ENCODE data around the gene NOS3.

NOS3 gene

DNA sequence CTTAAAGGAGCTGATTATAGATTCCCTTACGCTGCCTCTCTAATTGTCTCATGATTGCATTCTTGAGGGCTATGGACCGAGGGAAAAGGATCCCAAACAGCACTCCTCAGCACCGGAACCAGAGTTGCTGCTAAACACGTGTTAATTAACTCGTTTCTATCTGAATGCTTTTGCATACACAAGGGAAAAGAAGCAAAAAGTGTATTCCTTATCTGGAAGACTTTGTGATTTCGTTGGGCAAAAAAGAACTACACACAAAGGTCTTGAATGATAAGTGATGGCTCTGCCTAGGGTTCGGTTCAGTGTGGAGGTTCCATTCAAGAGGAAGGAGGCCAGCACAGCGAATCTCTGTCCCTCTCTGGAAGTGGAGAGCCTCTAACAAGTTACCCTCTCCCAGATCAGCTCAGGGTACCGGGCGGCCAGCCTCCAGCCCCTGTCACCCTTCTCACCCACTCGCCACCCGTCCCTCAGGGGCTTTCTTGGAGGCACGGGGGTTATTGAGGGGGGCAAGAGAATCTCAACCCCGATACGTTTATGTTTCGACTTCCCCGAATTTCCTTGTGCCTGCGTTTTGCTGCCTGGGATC is 68.1 kb downstream of the NOS3 start:
- no peak for DNase-seq (ENCODE audit: low spot score)

DNA sequence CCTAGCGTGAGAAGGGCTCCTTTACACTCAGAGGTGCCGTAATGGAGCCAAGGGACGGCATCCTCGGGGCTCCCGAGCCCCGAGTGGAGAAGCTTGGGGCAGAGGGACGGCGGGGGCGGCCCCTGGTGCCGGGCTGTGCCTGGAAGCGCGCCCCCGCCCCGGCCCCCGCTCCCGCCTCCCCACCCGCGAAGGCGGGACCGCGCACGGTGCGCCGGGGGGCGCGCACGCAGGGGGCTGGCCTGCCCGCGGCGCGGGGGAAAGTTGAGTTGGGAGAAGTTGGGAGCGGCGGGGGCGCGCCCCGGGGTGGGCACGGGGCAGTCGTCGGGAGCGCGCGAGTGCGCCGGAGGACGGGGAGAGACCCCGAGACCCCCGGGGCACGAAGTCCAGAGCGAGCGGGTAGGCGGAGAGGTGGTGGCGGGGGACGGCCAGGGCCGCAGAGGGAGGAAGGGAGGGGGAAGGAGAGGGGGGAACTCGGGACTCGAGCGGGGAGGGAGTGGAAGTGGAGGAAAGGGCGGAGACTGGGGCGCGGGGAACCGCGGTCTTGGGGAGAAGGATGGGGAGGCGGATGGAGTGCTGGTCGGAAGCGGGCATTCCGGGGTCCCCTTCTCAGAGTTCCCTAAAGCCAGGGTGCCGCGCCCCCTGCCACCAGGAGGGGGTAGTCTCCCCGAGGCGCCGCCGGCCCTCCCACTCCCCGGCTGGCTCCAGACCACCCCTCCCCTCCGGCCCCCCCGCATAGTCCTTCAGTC is 68.7 kb downstream of the NOS3 start, which contains the start of gene SLC4A2:
Gene SLC4A2, plus strand, starts transcription at position 223 of the 746 bp plus-strand sequence. CDS start 2,399 bp downstream, outside the sequence.
- DNase-seq (ENCODE audit: low spot score), result peak; percentile 66

DNA sequence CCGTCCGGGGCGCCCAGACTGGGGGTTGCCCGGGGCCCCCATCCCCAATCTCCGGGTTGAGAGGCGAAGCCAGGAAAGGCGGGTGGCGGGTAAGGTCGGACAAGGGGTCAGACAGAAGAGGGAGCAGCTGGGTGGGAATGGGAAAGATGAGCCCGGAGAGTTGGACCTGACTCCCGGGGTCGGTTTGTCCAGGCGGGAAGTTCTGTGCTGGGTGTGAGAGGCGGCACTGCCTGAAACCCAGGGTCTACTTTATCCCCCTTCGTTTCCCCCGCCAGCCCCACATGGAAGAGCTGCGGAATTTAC is 69.2 kb downstream of the NOS3 start:
- DNase-seq (ENCODE audit: low spot score), result no peak

DNA sequence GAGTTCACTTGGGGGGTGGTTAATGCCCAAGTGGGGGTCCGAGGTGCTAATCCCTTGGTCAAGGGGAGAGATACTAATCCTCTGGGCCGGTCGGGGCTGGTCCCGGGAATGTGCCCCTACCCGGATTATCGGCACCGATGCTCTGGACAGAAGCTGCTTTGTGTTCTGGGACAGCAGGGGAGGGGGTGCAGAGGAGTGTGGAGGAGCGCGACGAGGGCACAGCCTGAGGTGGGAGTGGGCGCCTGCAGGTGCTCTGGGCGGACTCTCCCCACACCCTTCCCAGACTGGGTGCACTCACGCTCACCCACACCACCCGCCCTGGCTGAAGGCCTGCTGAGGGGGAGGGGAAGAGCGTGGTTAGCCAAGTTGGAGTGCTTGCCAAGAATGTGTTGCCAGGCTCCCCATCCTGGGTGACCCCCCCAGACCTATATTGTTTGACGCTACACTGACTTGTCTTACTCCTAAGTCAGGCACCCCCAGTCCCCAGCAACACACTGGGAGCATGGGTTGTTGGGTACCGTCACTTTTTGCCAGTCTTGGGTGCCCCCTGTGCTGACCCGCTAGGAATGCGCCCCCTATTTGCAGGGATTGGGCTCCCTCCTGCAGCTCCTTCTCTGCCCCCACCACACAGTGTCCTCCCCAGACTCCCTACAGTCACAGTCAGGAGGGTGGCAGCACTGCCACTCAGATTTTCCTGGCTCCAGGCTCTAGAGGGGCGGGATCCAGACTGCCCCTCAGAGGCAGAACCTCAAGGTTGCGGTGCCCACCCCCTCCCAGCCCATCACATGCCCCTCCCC is 69.8 kb downstream of the NOS3 start:
- DNase-seq (ENCODE audit: low spot score), result no peak

DNA sequence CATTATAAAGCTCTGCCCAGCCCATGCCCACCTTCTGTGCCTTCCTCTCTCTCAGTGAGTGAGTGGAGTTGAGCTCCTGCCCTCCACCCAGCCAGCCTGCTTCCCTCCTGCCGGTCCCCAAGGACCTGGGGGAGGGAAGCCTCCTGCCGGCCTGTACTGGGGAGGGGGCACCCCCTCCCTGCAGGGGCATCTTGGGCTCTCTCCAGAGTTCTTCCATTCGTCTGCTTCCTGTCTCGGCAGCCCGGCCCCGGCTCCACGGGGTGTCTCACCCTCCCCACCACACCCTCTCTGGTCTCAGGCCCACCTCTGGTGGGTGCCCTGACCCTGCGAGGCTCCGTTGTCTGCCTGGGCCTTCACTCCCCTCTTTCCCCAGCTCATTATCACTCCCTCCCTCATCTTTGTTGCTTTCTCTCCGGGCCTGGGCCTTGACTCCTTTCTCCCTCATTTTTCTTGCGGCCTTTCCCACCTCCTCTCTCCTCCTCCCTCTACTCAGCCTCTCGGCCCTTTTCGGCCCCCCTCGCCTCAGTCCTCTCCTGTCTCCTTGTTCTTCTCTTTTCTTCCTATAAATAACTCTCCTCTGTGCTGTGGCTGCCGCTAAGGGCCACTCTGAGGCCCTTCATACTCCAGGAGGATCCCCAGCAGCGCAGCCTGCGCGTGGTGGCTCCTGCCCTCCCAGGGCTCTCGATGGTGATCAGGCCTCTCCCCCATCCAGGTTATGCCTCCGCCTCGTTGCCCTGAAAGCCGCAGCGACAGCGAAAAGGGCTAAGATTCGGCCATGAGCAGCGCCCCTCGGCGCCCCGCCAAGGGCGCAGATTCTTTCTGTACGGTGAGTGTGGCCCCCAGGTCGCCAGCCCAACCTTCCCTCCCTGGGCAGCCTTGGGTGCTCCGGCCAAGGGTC is 70.6 kb downstream of the NOS3 start:
- DNase-seq (ENCODE audit: low spot score), result no peak

DNA sequence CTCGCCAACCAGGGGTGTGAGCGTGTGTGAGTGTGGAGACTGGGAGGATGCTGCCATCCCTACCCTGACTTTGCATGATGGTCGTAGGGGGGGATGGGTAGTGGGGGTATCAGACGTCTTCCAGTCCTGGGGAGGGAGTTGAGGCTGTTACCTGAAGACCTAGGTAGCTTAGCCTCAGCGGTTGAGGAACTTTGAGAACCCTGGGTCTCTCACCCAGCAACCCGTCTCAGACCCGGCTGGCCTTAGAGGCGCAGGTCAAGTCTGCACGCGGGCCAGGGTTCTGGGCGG is 71.2 kb downstream of the NOS3 start:
- DNase-seq (ENCODE audit: low spot score), result no peak

DNA sequence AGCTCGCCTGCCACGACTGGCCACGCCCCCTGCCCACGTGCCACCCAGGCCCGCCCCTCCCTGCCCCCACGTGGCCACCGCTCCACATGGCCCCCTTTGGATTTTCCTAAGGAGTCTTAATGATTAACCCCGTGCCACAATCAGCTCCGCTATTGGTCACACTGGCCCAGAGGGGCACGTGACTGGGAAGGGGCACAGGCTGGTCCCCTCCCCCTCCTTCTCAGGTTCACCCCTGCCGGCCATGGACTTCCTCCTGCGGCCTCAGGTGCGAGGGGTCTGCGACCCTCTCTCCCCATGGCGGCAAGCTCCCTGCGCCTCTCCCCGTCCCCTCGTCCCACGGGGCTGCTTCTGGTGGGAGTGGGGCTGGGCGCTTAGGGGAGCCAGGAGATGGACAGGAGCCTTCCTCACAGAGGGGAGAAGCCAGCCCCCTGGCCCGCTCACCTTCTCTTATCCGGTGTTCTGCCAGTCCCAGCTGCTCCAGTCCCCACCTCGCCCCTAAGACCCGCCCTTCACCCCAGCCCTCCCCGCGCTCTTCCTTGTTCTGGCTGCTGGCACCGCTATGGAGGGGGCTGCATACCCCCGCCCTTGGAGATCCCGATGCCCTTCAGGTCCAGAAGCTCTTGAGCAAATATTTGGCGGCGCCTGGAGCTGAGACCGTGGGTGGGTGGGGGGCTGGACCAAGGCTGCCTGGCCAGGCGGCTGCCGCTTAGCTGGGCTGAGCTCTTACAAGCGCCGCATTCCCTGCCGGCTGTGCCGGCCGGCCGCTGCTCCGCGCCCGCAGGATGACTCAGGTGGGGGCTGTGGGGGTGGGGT is 71.8 kb downstream of the NOS3 start:
- no peak for DNase-seq (ENCODE audit: low spot score)

DNA sequence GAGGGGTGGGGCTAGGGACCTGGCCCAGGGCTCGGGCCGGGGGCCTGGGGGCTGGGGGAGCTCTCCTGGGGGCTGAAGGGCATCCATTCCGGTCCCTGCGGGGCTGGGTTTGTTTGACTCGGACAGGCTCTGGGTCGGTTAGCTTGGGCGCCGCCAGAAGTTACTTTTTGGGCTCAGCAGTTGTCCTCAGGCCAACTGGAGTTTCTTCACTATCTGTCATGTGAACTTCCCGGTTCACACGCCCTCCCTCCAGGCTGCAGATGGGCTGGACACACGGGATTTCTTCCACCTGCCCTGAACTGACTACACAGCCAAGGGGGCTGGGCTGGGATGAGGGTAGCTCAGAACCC is 72.4 kb downstream of the NOS3 start:
- DNase-seq (ENCODE audit: low spot score), result no peak
